CD14-positive monocyte (primary cell): ENCODE data around the gene STAP2. TPM values are rescaled to one million over a fixed set of nuclear protein-coding genes. Genes with fewer than 3 reads are reported as not detected.

Source experiments
- DNase-seq, 3 donors: peaks; one replicate each; pipeline ENCODE4 v3.0.0-alpha.2; 2011 to 2022
- H2AFZ ChIP-seq: 2 replicates; pipeline ENCODE4 v1.6.0; 2012; ENCODE audit warnings: mild to moderate bottlenecking, low read depth, low read length, inconsistent platforms; ENCODE audit not compliant: insufficient read depth, poor library complexity, severe bottlenecking
- H3K27ac ChIP-seq, 2 donors: 1 replicate in 1 of 2; 2 replicates in 1 of 2; pipeline ENCODE4 v1.5.1; 2012 to 2013; ENCODE audit warnings: low read length in 2 of 2, control low read depth in 1 of 2, inconsistent platforms in 1 of 2, low read depth in 1 of 2, mild to moderate bottlenecking in 1 of 2
- H3K27me3 ChIP-seq, 2 donors: one replicate each; pipeline versions ENCODE4 v1.6.0 to v1.6.1; 2011 to 2013; ENCODE audit warnings: low read length in 2 of 2; ENCODE audit not compliant: control insufficient read depth in 2 of 2, insufficient read depth in 2 of 2
- H3K36me3 ChIP-seq, 2 donors: replicated peaks in 1 of 2; 1 replicate in 1 of 2; 2 replicates in 1 of 2; pipeline versions ENCODE4 v1.5.1 to v1.6.1; 2012 to 2013; ENCODE audit warnings: low read length in 2 of 2, control low read depth in 1 of 2, inconsistent platforms in 1 of 2, mild to moderate bottlenecking in 1 of 2; ENCODE audit not compliant: insufficient read depth in 2 of 2, control insufficient read depth in 1 of 2
- H3K4me1 ChIP-seq, 2 donors: 1 replicate in 1 of 2; 2 replicates in 1 of 2; pipeline versions ENCODE4 v1.5.1 to v1.6.1; 2012 to 2013; ENCODE audit warnings: low read length in 2 of 2, control low read depth in 1 of 2, inconsistent platforms in 1 of 2, mild to moderate bottlenecking in 1 of 2, moderate library complexity in 1 of 2; ENCODE audit not compliant: insufficient read depth in 2 of 2, control insufficient read depth in 1 of 2
- H3K4me2 ChIP-seq: replicated peaks from 2 replicates; pipeline ENCODE3; 2012; ENCODE audit warnings: low read length, moderate library complexity, mild to moderate bottlenecking; ENCODE audit not compliant: poor library complexity, severe bottlenecking; ENCODE audit errors: extremely low read depth
- H3K4me3 ChIP-seq, 3 experiments: fragments of 200-600 bp in 1 of 3; sonication (generic) in 1 of 3; replicated peaks in 1 of 3; 1 replicate in 2 of 3; 2 replicates in 1 of 3; pipeline ENCODE4 v1.5.1; 2011 to 2013; ENCODE audit warnings: low read length in 3 of 3, mild to moderate bottlenecking in 3 of 3, control low read depth in 2 of 3, low read depth in 2 of 3, inconsistent platforms in 1 of 3, moderate library complexity in 1 of 3
- H3K79me2 ChIP-seq: 2 replicates; pipeline ENCODE4 v1.6.0; 2012; ENCODE audit warnings: mild to moderate bottlenecking, control low read depth, inconsistent platforms, low read length, moderate library complexity; ENCODE audit not compliant: insufficient read depth
- H3K9ac ChIP-seq: 2 replicates; pipeline ENCODE4 v1.6.0; 2017; ENCODE audit warnings: low read length, mild to moderate bottlenecking; ENCODE audit not compliant: insufficient read depth, poor library complexity, severe bottlenecking
- H3K9me3 ChIP-seq, 2 donors: replicated peaks in 1 of 2; 1 replicate in 1 of 2; 2 replicates in 1 of 2; pipeline versions ENCODE4 v1.5.1 to v1.6.1; 2012 to 2013; ENCODE audit warnings: low read length in 2 of 2, control low read depth in 1 of 2; ENCODE audit not compliant: control insufficient read depth in 1 of 2, insufficient read depth in 1 of 2
- H4K20me1 ChIP-seq: 2 replicates; pipeline ENCODE4 v1.6.0; 2012; ENCODE audit warnings: mild to moderate bottlenecking, low read length, control low read depth, moderate library complexity; ENCODE audit not compliant: insufficient read depth
- H3K27ac Mint-ChIP-seq, 7 donors: one replicate each; pipeline ENCODE4 v1.8.0; 2020; ENCODE audit warnings: mild to moderate bottlenecking in 7 of 7, mixed read lengths in 7 of 7, moderate library complexity in 6 of 7, inconsistent platforms in 2 of 7
- H3K27me3 Mint-ChIP-seq, 3 donors: one replicate each; pipeline ENCODE4 v1.8.0; 2021 to 2022; ENCODE audit warnings: low read depth in 3 of 3, mild to moderate bottlenecking in 3 of 3, mixed read lengths in 3 of 3, moderate library complexity in 3 of 3, inconsistent platforms in 1 of 3
- H3K36me3 Mint-ChIP-seq, 2 donors: one replicate each; pipeline ENCODE4 v1.8.0; 2020; ENCODE audit warnings: mixed read lengths in 2 of 2, inconsistent platforms in 1 of 2, mild to moderate bottlenecking in 1 of 2
- H3K4me1 Mint-ChIP-seq: one replicate; pipeline ENCODE4 v1.8.0; 2020; ENCODE audit warnings: mild to moderate bottlenecking, mixed read lengths
- H3K4me3 Mint-ChIP-seq, 2 donors: one replicate each; pipeline ENCODE4 v1.8.0; 2020; ENCODE audit warnings: mild to moderate bottlenecking in 2 of 2, mixed read lengths in 2 of 2, moderate library complexity in 1 of 2
- H3K9me3 Mint-ChIP-seq, 7 donors: one replicate each; pipeline ENCODE4 v1.8.0; 2020 to 2022; ENCODE audit warnings: mixed read lengths in 7 of 7, mild to moderate bottlenecking in 6 of 7, moderate library complexity in 6 of 7, inconsistent platforms in 2 of 7
- WGBS: methylation state at CpG from one replicate; pipeline ENCODE4 v1.1.5; 2013; ENCODE audit warnings: missing lambda C conversion rate; ENCODE audit not compliant: insufficient coverage; 5-methylcytosine and 5-hydroxymethylcytosine counted together
- intact Hi-C, 2 donors: fragments of 100-400 bp; cut with micrococcal nuclease; formaldehyde crosslinking; loops; one replicate each; pipeline versions ENCODE4 v1.15.0 to v1.15.1; 2023
- polyA plus RNA-seq, 3 donors: library from polyadenylated mRNA; depleted of rRNA in 1 of 3; unstranded in 2 of 3; stranded (reverse) in 1 of 3; fragments of 300-500 nt in 2 of 3; fragments of >200 nt in 1 of 3; fragmentation: Illumina TruSeq in 2 of 3; gene quantifications; 1 replicate in 2 of 3; 2 replicates in 1 of 3; pipeline ENCODE4 v1.2.3, GENCODE V29; 2012 to 2021
- TF ChIP-seq, protein P1 (sequence below): fragments of 200-600 bp; IDR thresholded peaks from one replicate; pipeline ENCODE4 v1.8.0; 2022; ENCODE audit warnings: antibody characterized with exemption, mild to moderate bottlenecking

Gene STAP2
- polyA plus RNA-seq, 3 donors = 0.11 to 0.17 TPM; not detected in 1

DNA sequence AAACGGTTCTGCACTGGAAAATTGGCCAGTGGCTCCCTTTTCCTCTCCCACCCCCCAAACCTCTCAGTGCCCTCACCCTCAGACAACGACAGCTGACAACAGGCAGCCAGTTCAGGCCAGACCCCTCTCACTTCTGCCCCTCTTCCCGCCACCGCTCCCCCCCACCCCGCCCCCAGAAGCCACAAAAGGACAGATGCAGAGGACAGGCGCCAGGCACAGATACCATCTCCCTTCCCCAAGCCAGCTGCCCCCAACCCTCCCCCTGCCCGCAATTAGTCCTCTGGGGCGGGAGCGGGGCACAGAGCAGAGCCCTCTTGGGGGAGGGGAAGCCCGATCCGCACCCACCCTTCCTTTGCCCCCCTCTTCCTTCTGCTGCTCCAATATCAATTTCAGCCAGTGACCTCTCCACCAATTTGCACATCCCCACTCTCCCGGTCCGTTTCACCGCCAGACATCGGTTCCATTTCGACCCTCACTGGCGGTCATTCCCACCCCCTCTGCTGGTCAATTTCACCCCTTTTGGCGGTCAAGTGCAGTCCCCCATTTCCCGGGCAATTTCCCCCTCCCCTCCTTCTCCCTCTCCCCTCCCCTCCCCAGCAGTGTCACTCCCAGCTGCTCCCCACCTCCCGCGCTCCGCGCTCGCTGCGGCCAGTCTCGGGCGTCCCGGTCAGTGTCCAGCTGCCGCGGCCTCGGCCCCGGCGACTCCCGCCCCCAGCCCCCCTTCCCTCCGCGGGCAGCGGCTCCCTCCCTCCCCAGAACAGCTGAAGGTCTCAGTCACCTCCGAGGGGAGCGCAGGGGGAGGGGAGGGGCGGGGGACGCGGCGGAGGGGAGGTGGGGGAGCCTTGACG lies 60.0 kb downstream of the STAP2 start, which contains the start of gene SHD:
TSS of gene SHD (plus strand) at position 848 of the 848 bp plus-strand sequence. CDS start 798 bp downstream, outside the sequence.
- H3K9ac ChIP-seq = no peak within 1 kb of the TSS
- Mint-ChIP-seq H3K27ac (no peak within 1 kb of the TSS), H3K36me3 (peaks cover 0 to 2% of the 10 kb centered on the region in 2 donors), H3K4me1 (peaks cover 3% of the 10 kb centered on the region), H3K4me3 (peak within 1 kb of the TSS in 1 of 2 donors; percentile 85), H3K9me3 (peaks cover 0 to 7% (median 3%) of the 10 kb centered on the region in 7 donors), H3K27me3 (peaks cover 40 to 61% (median 40%) of the 10 kb centered on the region in 3 donors)
- H2AFZ ChIP-seq = no peak within 1 kb of the TSS
- H3K4me1 ChIP-seq = no peaks in the 10 kb centered on the region
- H3K27ac ChIP-seq = no peak within 1 kb of the TSS
- H3K79me2 ChIP-seq = no peaks in the 10 kb centered on the region
- H3K36me3 ChIP-seq = no peaks in the 10 kb centered on the region
- H3K27me3 ChIP-seq = peaks cover 20 to 32% of the 10 kb centered on the region in 2 donors
- WGBS = 0% methylated on average over 16 of the region's 44 CpGs
- H3K4me3 ChIP-seq = no peak within 1 kb of the TSS
- H4K20me1 ChIP-seq = no peaks in the 10 kb centered on the region
- intact Hi-C loops = no loop called here
- TF ChIP-seq, protein P1, sequence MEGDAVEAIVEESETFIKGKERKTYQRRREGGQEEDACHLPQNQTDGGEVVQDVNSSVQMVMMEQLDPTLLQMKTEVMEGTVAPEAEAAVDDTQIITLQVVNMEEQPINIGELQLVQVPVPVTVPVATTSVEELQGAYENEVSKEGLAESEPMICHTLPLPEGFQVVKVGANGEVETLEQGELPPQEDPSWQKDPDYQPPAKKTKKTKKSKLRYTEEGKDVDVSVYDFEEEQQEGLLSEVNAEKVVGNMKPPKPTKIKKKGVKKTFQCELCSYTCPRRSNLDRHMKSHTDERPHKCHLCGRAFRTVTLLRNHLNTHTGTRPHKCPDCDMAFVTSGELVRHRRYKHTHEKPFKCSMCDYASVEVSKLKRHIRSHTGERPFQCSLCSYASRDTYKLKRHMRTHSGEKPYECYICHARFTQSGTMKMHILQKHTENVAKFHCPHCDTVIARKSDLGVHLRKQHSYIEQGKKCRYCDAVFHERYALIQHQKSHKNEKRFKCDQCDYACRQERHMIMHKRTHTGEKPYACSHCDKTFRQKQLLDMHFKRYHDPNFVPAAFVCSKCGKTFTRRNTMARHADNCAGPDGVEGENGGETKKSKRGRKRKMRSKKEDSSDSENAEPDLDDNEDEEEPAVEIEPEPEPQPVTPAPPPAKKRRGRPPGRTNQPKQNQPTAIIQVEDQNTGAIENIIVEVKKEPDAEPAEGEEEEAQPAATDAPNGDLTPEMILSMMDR = no peak
- H3K9me3 ChIP-seq = no peaks in the 10 kb centered on the region
- no peak within 1 kb of the TSS for H3K4me2 ChIP-seq
- no peak for DNase-seq

DNA sequence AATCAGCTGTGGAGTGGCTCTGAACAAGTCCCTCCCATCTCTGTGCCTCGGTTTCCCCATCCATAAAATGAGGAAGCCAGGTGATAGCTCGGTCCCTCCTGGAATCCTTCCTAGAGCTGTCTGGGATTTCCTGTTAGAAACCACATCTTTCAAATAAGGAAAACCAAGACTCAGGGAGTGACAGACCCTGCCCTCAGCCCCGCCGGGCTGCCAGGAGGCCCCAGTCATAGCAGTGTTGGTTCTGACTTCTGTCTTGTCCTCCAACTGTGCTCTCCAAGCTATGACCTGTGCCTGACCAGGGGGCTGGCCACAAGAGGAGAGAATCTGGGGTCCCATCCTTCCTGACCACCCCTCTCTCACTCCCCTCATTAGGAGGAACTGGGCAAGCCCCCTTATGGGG lies 60.6 kb downstream of the STAP2 start:
- Histone ChIP-seq H2AFZ (no peak overlapping the region), H3K9me3 (no peaks in the 10 kb centered on the region), H3K4me2 (no peak overlapping the region), H3K27me3 (peaks cover 20 to 32% of the 10 kb centered on the region in 2 donors), H3K9ac (no peak overlapping the region), H3K36me3 (no peaks in the 10 kb centered on the region), H3K79me2 (no peaks in the 10 kb centered on the region), H3K4me1 (no peaks in the 10 kb centered on the region), H3K27ac (no peak overlapping the region), H3K4me3 (no peak overlapping the region), H4K20me1 (no peaks in the 10 kb centered on the region)
- peak overlapping the region in 1 of 2 donors; percentile 57 for H3K4me3 Mint-ChIP-seq
- H3K36me3 Mint-ChIP-seq = peaks cover 0 to 2% of the 10 kb centered on the region in 2 donors
- H3K9me3 Mint-ChIP-seq = peaks cover 0 to 7% (median 3%) of the 10 kb centered on the region in 7 donors
- no peak overlapping the region for H3K27ac Mint-ChIP-seq
- intact Hi-C loops = no loop called here
- H3K27me3 Mint-ChIP-seq = peaks cover 38 to 59% (median 40%) of the 10 kb centered on the region in 3 donors
- 10% methylated on average over 2 of the region's 4 CpGs for WGBS
- no peak for DNase-seq
- peaks cover 3% of the 10 kb centered on the region for H3K4me1 Mint-ChIP-seq
- TF ChIP-seq, protein P1 = no peak
